Osteocyte (in vitro differentiated cells): Measurements from ENCODE around the gene LEMD1. TPM values are rescaled to one million over a fixed set of nuclear protein-coding genes. Genes with fewer than 3 reads are reported as not detected.
"Not testable (repeated sequence)": the region's sequence is repeated elsewhere in the genome, so short reads cannot be mapped to it uniquely, and the experiment has no call there.

Experiments used
- DNase-seq: peaks from one replicate; pipeline ENCODE4 v3.0.0; 2021; ENCODE audit warnings: mixed read lengths; ENCODE audit not compliant: unreplicated experiment; ENCODE audit errors: extremely low spot score
- H3K27ac Mint-ChIP-seq: one replicate; pipeline ENCODE4 v1.8.0; 2021; ENCODE audit warnings: mild to moderate bottlenecking, mixed read lengths; ENCODE audit not compliant: unreplicated experiment
- H3K27me3 Mint-ChIP-seq: one replicate; pipeline ENCODE4 v1.8.0; 2021; ENCODE audit warnings: mixed read lengths; ENCODE audit not compliant: unreplicated experiment
- H3K36me3 Mint-ChIP-seq: one replicate; pipeline ENCODE4 v1.8.0; 2021; ENCODE audit warnings: mixed read lengths; ENCODE audit not compliant: unreplicated experiment
- H3K4me1 Mint-ChIP-seq: one replicate; pipeline ENCODE4 v1.8.0; 2021; ENCODE audit warnings: mixed read lengths; ENCODE audit not compliant: unreplicated experiment
- H3K4me3 Mint-ChIP-seq: one replicate; pipeline ENCODE4 v1.8.0; 2021; ENCODE audit warnings: mild to moderate bottlenecking, moderate library complexity, mixed read lengths; ENCODE audit not compliant: unreplicated experiment
- H3K9me3 Mint-ChIP-seq: one replicate; pipeline ENCODE4 v1.8.0; 2021; ENCODE audit warnings: mixed read lengths; ENCODE audit not compliant: unreplicated experiment
- CTCF ChIP-seq: fragments of 200-600 bp; sonication (generic); IDR thresholded peaks from 2 replicates; pipeline ENCODE4 v1.5.0; 2021; ENCODE audit warnings: antibody characterized with exemption, mild to moderate bottlenecking, moderate library complexity
- total RNA-seq: library from RNA; stranded (reverse); gene quantifications from 2 replicates; pipeline ENCODE4 v1.2.1, GENCODE V29; 2021

The LEMD1 gene
- total RNA-seq, 1 donor from 2014 or later = not detected

GRCh38 chr1:205417870-205418635 is 3.8 kb downstream of the LEMD1 start:
- DNase-seq = peak; percentile 63
- H3K4me1 Mint-ChIP-seq = peaks cover 7% of the 10 kb centered on the region
- no peak overlapping the region for H3K4me3 Mint-ChIP-seq
- no peaks in the 10 kb centered on the region for H3K36me3 Mint-ChIP-seq
- no peak for TF ChIP-seq CTCF
- no peak overlapping the region for H3K27ac Mint-ChIP-seq
- H3K9me3 Mint-ChIP-seq = no peaks in the 10 kb centered on the region
- peaks cover 40% of the 10 kb centered on the region for H3K27me3 Mint-ChIP-seq

- Mint-ChIP-seq H3K4me3 (no peak overlapping the region), H3K27me3 (peaks cover 44% of the 10 kb centered on the region), H3K36me3 (no peaks in the 10 kb centered on the region), H3K9me3 (no peaks in the 10 kb centered on the region), H3K4me1 (no peaks in the 10 kb centered on the region), H3K27ac (no peak overlapping the region)
- TF ChIP-seq CTCF = no peak
- peak; percentile 44 for DNase-seq
These were observed 5.5 kb downstream of the LEMD1 start for GRCh38 chr1:205416322-205416721.

GRCh38 chr1:205410581-205411298 is 11.1 kb downstream of the LEMD1 start:
- DNase-seq = no peak
- Mint-ChIP-seq H3K27me3 (peaks cover 48% of the 10 kb centered on the region), H3K4me1 (no peaks in the 10 kb centered on the region), H3K27ac (no peak overlapping the region), H3K4me3 (no peak overlapping the region), H3K9me3 (no peaks in the 10 kb centered on the region), H3K36me3 (no peaks in the 10 kb centered on the region)
- no peak for TF ChIP-seq CTCF

- Mint-ChIP-seq H3K4me3 (no peak overlapping the region), H3K36me3 (no peaks in the 10 kb centered on the region), H3K9me3 (no peaks in the 10 kb centered on the region), H3K27ac (no peak overlapping the region), H3K27me3 (peaks cover 58% of the 10 kb centered on the region), H3K4me1 (no peaks in the 10 kb centered on the region)
- no peak for DNase-seq
- no peak for TF ChIP-seq CTCF
These were observed 13.9 kb downstream of the LEMD1 start for GRCh38 chr1:205407970-205408369.

GRCh38 chr1:205406252-205406651 is 15.6 kb downstream of the LEMD1 start:
- not testable (repeated sequence) for H3K4me1 Mint-ChIP-seq, H3K36me3 Mint-ChIP-seq, H3K9me3 Mint-ChIP-seq, H3K27ac Mint-ChIP-seq, DNase-seq, H3K4me3 Mint-ChIP-seq
- H3K27me3 Mint-ChIP-seq = peaks cover 44% of the 10 kb centered on the region

GRCh38 chr1:205404484-205404883 is 17.4 kb downstream of the LEMD1 start:
- H3K4me1 Mint-ChIP-seq, H3K4me3 Mint-ChIP-seq, DNase-seq, H3K36me3 Mint-ChIP-seq, H3K27ac Mint-ChIP-seq, H3K9me3 Mint-ChIP-seq: not testable (repeated sequence)
- H3K27me3 Mint-ChIP-seq = peaks cover 36% of the 10 kb centered on the region
